ENCODE measurements around the gene COL26A1.

- TF ChIP-seq CTCF (IDR thresholded peaks at IDR 0.05) (no peak), POLR2A (IDR thresholded peaks at IDR 0.05) (no peak), EP300 (IDR thresholded peaks at IDR 0.05) (no peak)
Observed at GRCh38 chr7:101400751-101401150, 38.1 kb downstream of the COL26A1 start.
